HG02938 (cell line): Measurements from ENCODE around the gene WDR83.
A peak's percentile ranks its signal among the peaks of the same experiment; 100 is the strongest.
"Not testable (repeated sequence)": the region's sequence is repeated elsewhere in the genome, so short reads cannot be mapped to it uniquely, and the experiment has no call there.

Source experiments
- ATAC-seq: cut with Tn5 transposase; IDR thresholded peaks from one replicate; pipeline ENCODE4 v1.9.1; 2021; ENCODE audit warnings: mild to moderate bottlenecking, moderate library complexity; ENCODE audit not compliant: unreplicated experiment

WDR83 gene, protein sequence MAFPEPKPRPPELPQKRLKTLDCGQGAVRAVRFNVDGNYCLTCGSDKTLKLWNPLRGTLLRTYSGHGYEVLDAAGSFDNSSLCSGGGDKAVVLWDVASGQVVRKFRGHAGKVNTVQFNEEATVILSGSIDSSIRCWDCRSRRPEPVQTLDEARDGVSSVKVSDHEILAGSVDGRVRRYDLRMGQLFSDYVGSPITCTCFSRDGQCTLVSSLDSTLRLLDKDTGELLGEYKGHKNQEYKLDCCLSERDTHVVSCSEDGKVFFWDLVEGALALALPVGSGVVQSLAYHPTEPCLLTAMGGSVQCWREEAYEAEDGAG

GRCh38 chr19:12666265-12667048 is at the start of gene WDR83, which contains the start of gene MAN2B1:
WDR83 (plus strand) TSS chr19:12666807; CDS start chr19:12669791, 2,984 bp downstream.
MAN2B1 (minus strand) TSS chr19:12666742; CDS start chr19:12666701, 41 bp downstream.
- peak; percentile 32 for ATAC-seq

DNA sequence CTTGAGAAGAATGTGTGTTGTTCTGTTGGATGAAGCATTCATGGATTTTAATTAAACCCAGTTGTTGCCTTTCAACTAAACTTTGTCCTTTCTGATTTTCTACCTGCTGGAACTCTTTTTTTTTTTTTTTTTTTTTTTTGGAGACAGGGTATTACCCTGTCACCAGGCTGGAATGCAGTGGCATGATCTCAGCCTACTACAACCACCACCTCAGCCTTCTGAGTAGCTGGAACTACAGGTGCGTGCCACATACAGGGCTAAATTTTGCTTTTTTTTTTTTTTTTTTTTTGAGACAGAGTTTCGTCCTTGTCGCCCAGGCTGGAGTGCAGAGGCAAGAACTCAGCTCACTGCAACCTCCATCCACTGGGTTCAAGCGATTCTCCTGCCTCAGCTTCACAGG is 49.0 kb upstream of the WDR83 start:
- no peak for ATAC-seq

DNA sequence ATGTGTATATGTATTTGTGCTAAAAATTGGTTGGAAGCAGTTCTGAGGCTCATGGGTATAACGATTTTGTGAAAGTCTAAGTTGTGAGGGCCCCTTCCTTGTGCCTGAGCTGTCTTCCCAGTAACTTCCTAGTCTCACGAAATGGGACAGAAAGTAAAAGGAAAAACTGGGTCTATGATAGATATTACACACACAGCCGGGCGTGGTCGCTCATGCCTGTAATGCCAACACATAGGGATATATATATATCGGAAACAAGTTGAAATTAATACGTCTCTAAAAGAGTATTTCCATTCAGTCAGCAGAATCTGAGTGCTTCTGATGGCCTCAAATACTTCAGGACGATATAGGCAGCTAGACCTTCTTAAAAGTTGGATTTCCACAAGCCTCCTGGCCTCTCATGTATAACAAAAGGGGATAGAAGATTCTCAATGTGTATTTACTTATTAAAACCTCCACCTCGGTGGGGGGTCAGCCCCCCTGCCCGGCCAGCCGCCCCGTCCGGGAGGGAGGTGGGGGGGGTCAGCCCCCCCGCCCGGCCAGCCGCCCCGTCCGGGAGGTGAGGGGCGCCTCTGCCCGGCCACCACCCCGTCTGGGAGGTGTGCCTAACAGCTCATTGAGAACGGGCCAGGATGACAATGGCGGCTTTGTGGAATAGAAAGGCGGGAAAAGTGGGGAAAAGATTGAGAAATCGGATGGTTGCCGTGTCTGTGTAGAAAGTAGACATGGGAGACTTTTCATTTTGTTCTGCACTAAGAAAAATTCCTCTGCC is 45.2 kb upstream of the WDR83 start:
- not testable (repeated sequence) for ATAC-seq

- ATAC-seq: no peak
Observed at GRCh38 chr19:12623361-12624031, 43.1 kb upstream of the WDR83 start.

DNA sequence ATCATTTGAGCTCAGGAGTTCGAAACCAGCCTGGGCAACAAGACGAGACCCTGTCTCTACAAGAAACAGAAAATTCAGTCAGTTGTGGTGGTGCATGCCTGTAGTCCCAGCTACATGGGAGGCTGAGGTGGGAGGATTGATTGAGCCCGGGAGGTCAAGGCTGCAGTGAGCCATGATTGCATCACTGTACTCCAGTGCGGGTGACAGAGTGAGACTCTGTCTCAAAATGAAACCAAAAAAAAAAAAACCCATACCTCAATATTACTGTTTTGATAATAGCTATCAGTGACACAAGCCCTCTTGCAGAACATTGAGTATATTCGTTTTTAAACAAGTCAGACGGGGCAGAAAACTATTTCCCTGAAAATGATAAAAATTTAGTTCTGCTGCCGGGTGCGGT is 39.6 kb upstream of the WDR83 start:
- no peak for ATAC-seq

- no peak for ATAC-seq
Observed at GRCh38 chr19:12628040-12629022, 38.3 kb upstream of the WDR83 start.

DNA sequence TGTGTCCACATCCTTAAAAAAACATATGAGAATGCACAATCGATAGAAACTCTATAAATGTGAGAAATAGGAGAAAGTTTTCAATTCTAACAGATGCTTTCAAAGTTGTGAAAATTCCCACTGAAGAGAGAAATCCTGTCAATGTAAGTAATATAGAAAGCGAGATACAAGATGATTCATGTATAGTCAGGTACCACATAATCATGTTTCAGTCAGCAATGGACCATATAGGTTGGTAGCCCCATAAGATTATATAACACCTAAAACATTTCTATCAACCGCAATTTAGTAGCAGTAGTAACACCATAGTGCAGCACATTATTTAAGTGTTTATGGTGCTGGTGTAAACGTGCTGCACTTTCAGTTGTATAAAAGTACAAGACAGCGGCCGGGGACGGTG is 37.4 kb upstream of the WDR83 start:
- no peak for ATAC-seq

DNA sequence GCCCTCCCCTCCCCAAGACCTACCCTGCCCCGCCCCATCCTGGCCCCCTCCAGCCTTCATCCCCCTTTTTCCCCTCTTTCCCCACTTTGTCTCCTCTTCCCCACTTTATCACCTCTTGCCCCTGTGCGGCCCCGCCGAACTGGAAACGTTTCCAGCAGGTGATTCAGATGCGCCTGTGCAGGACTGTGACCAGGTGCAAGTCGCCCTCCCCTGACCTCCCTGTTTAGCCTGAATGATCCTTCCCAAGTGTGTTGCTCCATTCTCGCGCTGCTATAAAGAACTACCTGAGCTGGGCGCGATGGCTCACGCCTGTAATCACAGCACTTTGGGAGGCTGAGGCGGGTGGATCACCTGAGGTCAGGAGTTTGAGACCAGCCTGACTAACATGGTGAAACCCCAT is 30.0 kb upstream of the WDR83 start:
- no peak for ATAC-seq

- ATAC-seq: no peak
Observed at GRCh38 chr19:12638611-12639182, 27.9 kb upstream of the WDR83 start.

DNA sequence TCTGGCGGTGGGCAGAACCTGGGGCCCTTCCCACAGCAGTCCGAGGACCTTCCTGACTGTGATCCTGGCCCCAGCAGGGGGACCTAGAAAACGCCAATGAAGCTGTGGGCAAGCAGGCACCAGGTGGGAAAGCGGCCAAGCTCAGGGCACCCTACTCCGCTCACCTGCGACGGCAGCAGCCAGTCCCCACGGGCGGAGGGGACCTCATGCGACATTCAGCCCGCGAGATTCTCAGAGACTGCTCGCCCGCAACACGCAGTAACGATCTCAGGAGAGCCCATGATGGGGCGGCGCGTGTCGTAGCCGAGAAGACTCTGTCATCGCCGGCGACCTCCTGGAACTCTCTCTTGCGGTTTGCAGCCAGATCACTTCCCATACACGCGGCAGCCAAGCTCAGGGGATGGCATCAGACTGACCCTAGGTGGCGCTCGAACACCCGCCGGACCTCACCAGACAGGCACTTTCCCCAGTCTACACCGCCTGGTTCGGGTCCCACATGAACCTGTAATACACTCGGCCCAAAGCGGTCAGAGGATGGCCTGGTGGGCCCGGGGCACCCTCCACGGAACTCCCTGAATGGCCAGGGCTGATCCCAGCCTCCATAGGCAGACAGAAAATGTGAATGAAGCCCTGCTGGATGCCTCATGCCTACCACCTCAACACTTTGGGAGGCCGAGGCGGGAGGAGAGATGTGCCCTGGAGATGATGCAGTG is 26.6 kb upstream of the WDR83 start:
- no peak for ATAC-seq

DNA sequence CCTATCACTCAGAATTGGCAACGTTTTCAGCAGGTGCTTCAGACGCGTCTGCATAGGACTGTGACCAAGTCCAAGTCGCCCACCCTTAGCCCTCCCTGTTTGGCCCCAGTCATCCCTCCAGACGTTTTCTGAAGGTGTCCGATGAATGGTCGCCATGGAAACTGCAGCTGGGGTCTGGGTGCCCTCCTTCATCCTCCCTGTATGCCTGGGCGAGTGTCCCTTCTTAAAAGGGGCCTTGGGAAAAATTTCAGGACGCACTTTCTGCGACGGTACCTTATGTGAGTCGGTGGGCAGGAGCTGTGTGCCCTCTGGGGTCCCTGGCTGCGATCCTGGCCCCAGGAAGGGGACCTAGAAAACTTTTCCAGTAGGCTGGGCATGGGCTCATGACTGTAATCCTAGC is 25.2 kb upstream of the WDR83 start:
- no peak for ATAC-seq

- no peak for ATAC-seq
Observed at GRCh38 chr19:12642506-12642905, 24.1 kb upstream of the WDR83 start.

GRCh38 chr19:12643716-12644115 is 22.9 kb upstream of the WDR83 start:
- ATAC-seq: not testable (repeated sequence)

DNA sequence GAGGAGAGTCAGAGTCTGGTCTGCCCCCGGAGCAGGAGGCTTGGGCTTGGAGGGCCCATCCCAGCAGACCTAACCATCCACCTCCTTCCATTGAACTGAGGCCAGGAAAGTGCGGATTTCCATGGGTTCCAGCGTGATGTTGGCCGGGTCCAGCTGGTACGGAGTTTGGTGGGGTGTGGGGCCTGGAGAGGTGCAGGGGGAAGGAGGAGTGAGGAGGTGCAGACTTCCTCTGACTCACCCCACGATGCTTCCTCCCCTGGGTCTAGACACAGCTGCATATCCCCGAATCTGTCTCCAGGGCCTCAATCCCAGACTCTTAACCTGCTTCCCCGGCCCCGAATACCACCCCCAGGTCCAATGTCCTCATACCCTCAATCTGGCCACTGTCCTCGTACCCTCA is 20.1 kb upstream of the WDR83 start:
- ATAC-seq: no peak

GRCh38 chr19:12647047-12647446 is 19.6 kb upstream of the WDR83 start:
- no peak for ATAC-seq

- ATAC-seq: no peak
Observed at GRCh38 chr19:12647490-12648071, 19.0 kb upstream of the WDR83 start.

- no peak for ATAC-seq
Observed at GRCh38 chr19:12648088-12648487, 18.5 kb upstream of the WDR83 start.

- ATAC-seq: no peak
Observed at GRCh38 chr19:12649941-12650340, 16.7 kb upstream of the WDR83 start.
